ENCODE results near the gene XPNPEP1.
"Not testable (repeated sequence)": the region's sequence is repeated elsewhere in the genome, so short reads cannot be mapped to it uniquely, and the experiment has no call there.

The XPNPEP1 gene

DNA sequence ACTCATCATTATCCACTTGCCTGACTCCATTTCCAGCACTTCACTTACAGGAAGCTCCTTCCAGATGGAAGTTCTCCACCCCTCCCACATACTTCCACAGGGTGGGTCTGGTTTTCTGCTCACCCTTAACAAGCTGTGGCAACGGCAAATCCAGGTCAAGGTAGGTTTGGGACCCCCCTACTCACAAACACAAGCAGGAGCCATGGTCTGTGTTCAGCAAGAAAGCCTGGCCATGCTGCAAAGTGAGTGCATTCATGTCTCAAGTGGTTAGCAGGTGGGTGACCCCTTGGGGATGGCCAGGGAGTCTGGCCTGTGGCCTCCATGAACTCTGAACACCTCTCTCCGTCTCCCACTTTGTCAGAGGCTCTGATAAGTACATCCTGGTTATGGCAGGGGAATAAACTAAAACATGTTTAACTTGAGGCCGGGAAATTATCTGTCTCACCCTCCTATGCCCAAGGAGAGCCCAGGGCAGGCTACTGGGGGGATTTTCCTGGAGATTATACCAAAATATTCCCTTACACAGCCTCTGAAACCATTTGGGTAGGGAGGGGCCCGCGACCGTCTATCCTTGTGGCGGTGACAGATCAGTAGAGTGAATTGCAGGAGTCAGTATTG lies 844 bp downstream of the XPNPEP1 start:
- DNase-seq, result no peak

GRCh38 chr10:109920016-109920415 lies 3.3 kb downstream of the XPNPEP1 start:
- no peak for DNase-seq

DNA sequence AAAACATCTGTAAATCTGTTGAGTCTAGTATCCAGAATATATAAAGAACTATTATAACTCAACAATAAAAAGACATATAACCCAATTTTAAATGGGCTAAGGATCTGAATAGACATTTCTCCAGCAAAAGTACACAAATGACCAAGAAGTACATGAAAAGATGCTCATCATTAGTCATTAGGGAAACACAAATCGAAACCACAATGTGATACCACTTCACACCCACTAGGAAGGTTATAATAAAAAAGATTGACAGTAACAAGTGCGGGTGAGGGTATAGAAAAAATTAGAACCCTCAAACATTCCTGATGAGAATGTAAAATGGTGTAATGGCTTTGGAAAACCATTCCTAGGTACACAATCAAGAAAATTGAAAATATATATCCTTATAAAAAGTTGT lies 4.1 kb downstream of the XPNPEP1 start:
- DNase-seq, result no peak

- DNase-seq, result not testable (repeated sequence)
Measured at GRCh38 chr10:109918707-109919106, 4.6 kb downstream of the XPNPEP1 start.

DNA sequence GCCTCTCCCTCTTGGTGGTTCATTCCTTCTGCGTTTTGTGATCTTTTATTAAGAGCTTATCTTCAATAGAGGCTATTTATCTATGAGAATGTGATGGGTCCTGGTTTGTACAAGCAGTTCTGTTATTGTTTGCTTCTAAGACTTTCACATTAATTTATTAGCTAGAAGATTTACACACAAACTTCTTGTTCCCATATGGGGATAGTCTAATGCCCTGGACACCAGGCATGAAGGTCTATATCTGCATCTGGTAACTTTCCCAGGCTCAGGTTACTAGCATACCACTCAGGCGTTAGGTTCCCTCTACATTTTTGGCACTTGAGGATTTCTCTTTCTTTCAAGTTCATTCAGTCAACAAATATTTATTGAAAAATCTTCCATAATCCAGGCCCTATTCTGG lies 7.7 kb downstream of the XPNPEP1 start:
- no peak for DNase-seq

DNA sequence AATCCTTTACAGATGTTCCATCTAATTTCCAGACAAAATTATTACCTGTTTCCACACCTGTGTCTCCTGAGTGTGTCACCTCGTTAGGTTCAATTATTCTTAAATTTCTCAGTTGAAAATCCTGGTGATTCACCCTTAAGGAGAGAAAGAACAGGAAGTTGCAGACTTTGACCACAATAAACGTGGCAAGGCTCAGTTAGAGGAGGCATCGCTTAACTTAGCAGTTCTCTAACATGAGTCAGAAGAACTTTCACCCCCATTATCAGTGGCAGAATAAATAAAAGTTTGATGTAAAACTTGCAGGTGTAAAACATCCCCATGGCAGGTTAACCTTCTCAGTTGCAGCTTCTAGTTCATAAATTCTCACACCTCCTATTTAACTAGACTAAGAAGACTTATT lies 8.3 kb downstream of the XPNPEP1 start:
- no peak for DNase-seq

GRCh38 chr10:109913306-109913892 lies 9.9 kb downstream of the XPNPEP1 start:
- no peak for DNase-seq

GRCh38 chr10:109912335-109913281 lies 10.7 kb downstream of the XPNPEP1 start:
- DNase-seq, result no peak

- DNase-seq, result no peak
Measured at GRCh38 chr10:109911903-109912302, 11.4 kb downstream of the XPNPEP1 start.

DNA sequence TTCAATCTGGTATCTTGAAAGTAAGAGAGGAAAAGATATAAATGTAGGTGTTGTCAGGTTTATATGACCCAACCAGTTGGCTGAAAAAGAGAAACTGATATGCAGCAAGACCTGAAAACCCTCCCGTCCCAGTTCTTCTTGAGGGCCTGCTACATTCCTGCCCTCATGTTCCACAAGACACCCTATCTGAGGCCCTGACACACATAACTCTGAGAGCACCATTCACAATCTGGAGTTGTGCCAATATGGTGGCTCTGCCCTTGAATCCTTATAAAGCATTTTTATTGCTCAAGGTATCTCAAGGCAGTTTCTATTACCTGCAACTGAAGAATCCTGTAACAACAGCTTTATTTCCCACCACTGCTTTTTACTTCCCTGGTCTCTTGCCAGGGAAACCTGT lies 17.0 kb downstream of the XPNPEP1 start:
- DNase-seq, result no peak

- DNase-seq, result no peak
Measured at GRCh38 chr10:109904397-109904796, 18.9 kb downstream of the XPNPEP1 start.

GRCh38 chr10:109902992-109903947 lies 20.0 kb downstream of the XPNPEP1 start:
- DNase-seq, result peak; percentile 34

- DNase-seq, result no peak
Measured at GRCh38 chr10:109899356-109900331, 23.7 kb downstream of the XPNPEP1 start.

DNA sequence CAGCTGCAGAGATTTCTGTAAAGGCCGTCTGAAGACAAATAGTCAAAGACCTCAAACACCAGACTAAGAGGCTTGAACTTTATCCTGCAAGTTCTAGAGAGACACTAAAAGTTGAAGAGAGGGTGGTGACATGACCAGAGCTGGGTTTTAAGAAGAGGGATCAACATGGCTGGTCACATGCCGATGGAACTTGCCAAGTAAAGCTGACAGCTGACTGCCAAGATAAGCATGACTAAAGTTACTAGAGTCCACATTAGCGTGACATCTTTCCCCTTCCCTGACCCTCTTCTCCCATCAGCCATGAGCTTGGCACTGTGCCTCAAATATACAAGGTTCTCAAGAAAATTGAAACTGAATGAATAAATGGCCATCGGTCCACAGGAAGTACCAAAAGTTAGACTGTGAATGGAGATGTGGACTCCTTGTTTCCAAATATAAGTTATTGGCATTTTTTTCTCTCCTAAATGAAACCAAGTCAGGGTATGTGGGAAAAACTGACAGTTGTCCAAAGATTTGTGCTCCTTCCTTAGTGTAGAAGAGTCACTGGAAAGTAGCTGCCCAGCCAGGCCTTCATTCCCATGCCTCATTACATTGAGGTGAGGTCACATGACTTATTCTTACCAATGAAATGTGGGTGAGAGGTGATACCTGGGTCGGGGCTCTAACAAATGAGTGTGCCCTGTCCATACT lies 24.5 kb downstream of the XPNPEP1 start:
- no peak for DNase-seq

- no peak for DNase-seq
Measured at GRCh38 chr10:109898007-109898406, 25.3 kb downstream of the XPNPEP1 start.

DNA sequence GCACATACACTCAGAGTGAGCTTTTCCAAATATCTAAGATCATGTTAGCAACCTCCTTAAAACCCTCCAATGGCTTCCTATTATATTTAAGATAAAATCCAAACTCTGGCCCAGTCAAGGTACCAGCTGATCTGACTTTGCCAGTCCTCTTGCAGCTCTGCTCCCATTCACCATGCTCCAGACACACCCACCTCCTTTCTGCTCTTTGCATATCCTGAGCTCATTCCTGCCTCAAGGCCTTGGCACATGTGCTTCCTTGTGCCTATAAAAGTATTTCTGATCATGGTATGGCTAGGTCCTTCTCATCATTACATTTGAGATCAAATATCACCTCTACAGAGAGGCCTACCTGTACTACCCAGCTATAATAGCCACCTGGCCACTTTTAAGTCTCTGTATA lies 27.5 kb downstream of the XPNPEP1 start:
- DNase-seq, result no peak

DNA sequence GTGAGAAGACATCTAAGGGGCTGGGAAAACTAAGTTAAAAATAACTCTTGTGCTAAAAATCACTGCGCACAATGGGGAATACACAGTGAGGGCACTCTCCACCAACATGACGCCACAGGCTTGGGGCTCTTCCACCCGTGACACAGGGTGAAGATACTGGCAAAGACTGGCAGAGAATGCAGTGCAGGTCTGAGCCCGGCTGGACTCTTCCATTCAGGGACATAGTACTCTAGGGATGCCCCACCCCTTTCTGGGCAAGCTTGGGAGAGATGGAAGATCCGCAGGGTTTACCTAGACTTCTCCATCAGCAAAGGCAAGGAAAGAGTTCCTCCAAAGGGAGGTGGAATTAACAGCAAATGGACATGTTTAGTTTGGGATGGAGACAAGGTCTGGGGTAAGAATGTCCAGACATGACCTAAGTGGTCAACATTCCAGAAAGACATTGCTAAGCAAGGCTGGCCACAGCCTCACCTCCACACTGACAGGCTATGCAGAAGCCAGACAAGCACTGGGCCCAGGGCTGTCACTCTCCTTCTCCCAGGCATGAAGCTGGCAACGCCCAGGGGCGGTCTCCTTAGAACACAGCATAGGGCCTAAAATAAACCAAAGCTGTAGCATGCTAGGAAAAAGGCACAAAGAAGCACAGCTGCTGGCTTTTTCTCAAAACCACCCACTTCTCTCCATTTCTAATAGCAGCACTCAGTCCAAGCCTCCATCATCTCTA lies 28.1 kb downstream of the XPNPEP1 start:
- DNase-seq, result no peak

GRCh38 chr10:109894516-109894915 lies 28.8 kb downstream of the XPNPEP1 start:
- DNase-seq, result no peak

DNA sequence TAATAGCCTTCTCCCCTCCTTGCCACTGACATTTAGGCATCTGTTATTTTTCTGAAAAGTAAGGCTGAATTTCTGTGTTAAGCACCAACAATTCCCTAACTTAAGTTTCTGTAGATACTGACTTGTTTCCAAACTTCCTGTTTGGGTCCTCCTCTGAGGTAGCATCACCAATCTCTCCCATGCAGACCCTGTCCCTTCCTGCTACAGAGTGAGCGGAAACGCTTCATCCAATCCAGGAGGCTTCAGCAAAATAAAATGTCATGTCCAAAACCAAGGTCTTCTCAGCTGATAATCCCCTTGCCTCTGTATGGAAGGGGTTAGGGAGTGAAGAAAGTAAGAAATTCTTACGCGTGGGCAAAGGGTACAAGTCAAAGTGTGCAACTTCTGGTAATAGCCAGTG lies 29.9 kb downstream of the XPNPEP1 start:
- DNase-seq, result no peak

GRCh38 chr10:109892931-109893330 lies 30.4 kb downstream of the XPNPEP1 start:
- DNase-seq, result no peak

Data from NCI-H1694 treated with DMSO at 0.1 percent for 48 hours (cell line).